LNCaP clone FGC (cell line): Measurements from ENCODE around the gene COL27A1.

Experiments
- DNase-seq: peaks from one replicate; pipeline ENCODE4 v3.0.0-alpha.2; 2011; ENCODE audit warnings: low read depth
- H3K4me3 ChIP-seq: 2 replicates; pipeline ENCODE4 v1.5.1; 2011; ENCODE audit warnings: mild to moderate bottlenecking, low read depth, low read length, control low read depth
- TF ChIP-seq, protein P1 (sequence below): IDR thresholded peaks from 2 replicates; pipeline ENCODE4 v1.5.1; 2012; ENCODE audit warnings: mild to moderate bottlenecking; ENCODE audit not compliant: control insufficient read depth, insufficient read depth; ENCODE audit errors: extremely low read depth

The COL27A1 gene

DNA sequence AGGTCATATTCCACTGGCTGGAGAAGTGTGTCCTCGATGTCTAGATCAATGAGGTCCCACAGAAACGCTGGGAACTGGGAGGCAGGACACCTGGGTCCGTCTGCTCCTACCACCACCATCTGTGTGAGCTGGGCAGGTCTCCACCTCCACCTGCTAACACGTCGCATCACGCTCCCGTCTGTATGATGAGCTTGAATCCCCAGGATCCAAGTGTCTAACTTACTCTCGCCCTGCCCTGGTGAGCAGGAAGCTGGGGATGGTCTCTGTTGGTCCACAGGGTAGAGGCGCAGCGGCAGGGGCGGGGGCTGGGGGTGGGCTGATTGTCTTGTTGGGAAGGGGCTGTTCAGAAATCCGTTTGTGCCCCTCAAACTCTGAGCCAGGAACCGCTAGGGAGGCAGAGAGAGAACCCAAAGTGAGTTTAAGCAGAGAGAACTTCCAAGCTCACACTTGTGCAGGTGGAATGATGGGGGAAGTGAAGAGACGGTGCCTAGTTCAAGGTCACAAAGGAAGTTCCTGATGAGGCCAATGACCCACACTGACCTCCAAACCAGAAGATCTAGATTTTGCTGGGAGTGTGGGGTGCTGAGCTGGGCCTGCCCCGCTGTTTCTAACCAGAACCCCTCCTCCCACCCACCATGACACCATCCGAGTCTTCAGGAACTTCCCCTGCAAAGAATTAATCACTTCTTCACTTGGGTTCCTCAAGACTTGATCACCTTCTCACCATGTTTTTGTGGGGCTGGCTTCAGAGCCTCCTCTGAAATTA lies 195.5 kb downstream of the COL27A1 start:
- no peak for DNase-seq
- TF ChIP-seq, protein P1, sequence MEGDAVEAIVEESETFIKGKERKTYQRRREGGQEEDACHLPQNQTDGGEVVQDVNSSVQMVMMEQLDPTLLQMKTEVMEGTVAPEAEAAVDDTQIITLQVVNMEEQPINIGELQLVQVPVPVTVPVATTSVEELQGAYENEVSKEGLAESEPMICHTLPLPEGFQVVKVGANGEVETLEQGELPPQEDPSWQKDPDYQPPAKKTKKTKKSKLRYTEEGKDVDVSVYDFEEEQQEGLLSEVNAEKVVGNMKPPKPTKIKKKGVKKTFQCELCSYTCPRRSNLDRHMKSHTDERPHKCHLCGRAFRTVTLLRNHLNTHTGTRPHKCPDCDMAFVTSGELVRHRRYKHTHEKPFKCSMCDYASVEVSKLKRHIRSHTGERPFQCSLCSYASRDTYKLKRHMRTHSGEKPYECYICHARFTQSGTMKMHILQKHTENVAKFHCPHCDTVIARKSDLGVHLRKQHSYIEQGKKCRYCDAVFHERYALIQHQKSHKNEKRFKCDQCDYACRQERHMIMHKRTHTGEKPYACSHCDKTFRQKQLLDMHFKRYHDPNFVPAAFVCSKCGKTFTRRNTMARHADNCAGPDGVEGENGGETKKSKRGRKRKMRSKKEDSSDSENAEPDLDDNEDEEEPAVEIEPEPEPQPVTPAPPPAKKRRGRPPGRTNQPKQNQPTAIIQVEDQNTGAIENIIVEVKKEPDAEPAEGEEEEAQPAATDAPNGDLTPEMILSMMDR: no peak
- H3K4me3 ChIP-seq: no peak overlapping the region

DNA sequence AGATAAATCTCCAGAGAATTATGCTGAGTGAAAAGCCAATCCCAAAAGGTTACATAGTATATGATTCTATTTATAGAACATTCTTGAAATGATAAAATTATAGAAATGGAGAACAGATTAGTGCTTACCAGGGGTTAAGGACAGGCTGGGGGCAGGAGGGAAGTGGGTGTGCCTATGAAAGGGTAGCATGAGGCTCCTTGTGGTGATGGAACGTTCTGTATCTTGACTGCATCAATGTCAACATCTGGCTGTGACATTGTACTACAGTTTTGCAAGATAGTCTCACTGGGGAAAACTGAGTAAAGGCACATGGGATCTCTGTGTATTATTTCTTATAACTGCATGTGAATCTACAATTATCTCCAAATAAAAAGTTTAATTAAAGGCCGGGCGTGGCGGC lies 196.6 kb downstream of the COL27A1 start:
- no peak for DNase-seq
- TF ChIP-seq, protein P1: no peak

DNA sequence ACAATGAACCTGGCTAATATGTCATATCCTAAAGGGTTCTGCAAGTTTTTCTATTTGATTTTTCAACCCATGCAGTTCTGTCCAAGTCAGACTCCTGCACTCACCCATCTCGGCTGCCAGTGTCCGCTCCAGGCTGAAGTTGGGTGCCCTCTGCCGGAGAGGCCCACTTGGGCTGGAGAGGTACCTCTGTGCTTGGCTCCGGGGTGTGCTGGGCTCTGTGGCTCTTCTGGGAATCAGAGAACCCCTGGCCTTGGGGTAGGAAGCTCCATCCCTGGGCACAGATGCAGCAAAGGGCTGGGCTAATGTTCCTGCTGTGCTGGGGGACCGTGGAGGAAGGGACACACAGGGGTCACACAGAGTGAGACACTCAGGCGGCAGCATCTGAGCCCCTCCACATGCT lies 200.5 kb downstream of the COL27A1 start:
- TF ChIP-seq, protein P1: no peak
- no peak for DNase-seq
- no peak overlapping the region for H3K4me3 ChIP-seq

More for the DNA sequence above, 196.6 kb downstream of the COL27A1 start:
- H3K4me3 ChIP-seq: no peak overlapping the region

DNA sequence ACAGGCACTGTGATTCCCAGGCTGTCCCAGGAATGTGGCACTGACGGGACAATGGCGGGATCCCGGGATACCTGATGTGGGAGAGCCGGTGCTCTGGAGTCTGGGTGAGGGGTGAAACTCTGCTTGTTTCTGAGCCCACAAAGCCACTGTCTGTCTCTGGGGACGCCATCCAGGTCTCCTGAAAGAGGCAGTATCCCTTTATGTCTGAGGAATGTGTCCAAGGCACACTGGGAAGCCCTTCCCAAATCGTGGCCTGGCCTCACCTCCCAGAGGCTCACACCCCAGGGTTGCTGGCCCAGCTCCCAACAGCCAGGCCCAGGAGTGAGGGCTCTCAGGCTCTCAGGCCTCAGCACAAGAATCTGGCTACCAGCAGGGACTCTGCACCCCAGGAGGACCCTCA lies 201.5 kb downstream of the COL27A1 start:
- DNase-seq: no peak
- H3K4me3 ChIP-seq: no peak overlapping the region
- TF ChIP-seq, protein P1: no peak

DNA sequence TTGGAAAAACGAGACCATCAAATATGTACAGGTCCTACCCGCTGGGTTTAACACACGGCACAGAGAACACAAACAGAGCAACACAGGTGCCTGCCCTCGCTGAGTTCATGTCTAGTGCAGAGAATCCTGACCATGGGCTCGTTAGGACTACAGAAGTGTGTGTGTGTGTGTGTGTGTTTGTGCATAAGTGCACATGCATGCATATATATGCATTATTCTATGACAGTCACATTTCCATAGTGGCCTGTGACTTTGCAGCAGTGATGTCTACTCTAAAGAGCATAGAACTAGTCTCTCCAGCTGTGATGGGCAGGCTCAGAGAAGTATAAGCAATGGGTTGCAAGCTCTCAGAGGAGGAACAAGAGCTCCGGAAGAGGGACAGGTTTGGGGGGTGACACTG lies 202.0 kb downstream of the COL27A1 start:
- no peak for DNase-seq
- no peak overlapping the region for H3K4me3 ChIP-seq
- TF ChIP-seq, protein P1: no peak

DNA sequence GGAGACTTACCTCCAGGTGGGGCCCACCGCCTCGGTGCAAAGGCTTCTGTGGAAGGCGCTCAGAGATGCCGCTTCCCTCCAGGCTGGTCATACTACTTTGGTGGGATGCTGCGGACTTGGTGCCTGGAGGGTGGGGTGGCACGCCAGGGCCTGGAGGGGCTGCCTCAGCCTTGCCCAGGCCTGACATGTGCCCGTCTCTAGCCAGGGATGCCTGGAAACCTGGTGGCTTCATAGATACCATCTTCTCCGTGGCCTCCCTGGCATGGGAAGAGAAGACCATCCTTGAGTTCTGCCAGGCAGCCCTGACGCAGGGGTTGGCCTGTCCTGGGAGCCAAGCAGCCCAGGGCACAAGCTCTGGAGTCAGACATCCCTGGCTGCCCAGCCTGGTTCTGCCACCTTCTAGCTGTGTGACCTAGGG lies 202.6 kb downstream of the COL27A1 start:
- H3K4me3 ChIP-seq: no peak overlapping the region
- TF ChIP-seq, protein P1: no peak
- no peak for DNase-seq

DNA sequence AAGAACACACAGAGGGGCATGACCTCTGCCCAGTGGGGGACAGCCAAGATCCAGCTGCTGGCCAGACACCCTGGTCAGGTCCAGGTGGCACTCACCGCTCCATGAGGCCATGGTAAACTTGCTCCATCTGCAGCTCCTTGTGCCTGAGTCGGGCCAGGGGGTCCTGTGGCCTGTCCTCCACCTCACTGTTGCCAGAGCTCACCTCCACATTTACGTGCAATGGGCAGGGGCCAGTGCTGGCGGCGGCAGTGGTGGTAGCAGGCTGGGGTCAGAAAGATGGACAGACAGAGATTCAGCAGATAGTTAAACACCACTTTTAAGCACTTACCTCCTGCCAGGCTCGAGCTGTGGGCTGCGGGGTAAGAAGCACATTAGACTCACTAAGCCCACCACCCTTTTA lies 204.5 kb downstream of the COL27A1 start:
- H3K4me3 ChIP-seq: no peak overlapping the region
- TF ChIP-seq, protein P1: no peak
- no peak for DNase-seq
